Stimulated activated CD8-positive, alpha-beta memory T cell treated with anti-CD3 and anti-CD28 coated beads, Interleukin-7, amount 100 ng/mL, for 1 hour (primary cell): ENCODE measurements around the gene HBEGF.
"Not testable (repeated sequence)": the region's sequence is repeated elsewhere in the genome, so short reads cannot be mapped to it uniquely, and the experiment has no call there.

Experiments
- DNase-seq, 2 donors: peaks; one replicate each; pipeline ENCODE4 v3.0.0-alpha.2; 2020; ENCODE audit warnings: low read depth in 2 of 2

The HBEGF gene

DNA sequence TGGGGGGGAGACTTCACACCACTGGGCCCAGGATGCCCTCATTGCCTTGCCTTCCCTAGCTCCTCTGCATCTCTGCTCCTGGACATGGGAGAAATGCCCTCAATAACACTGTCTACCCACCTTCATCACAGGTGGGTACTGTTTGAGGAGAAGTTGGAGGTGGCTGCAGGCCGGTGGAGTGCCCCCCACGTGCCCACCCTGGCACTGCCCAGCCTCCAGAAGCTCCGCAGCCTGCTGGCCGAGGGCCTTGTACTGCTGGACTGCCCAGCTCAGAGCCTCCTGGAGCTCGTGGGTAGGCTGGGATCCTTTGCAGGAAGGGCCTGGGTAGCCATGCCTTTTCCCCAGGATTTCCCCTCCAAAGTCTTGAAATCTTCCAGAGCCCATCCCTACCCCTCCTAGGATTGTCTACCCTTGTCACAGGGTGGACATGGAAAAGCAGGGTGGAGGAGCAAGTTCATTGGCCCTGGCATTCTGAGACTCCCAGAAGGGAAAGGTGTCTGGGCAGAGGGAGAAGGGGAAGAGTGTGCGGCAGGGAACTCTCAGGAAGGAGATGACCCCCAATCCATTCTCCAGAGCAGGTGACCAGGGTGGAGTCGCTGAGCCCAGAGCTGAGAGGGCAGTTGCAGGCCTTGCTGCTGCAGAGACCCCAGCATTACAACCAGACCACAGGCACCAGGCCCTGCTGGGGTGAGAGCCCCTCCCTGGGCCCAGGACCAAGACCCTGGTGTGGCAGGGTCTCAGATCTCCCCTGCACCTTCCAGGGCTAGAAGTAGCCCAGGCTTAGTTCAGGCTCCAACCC lies 14.5 kb upstream of the HBEGF start:
- DNase-seq: no peak

GRCh38 chr5:140360101-140360500 lies 13.7 kb upstream of the HBEGF start, which contains the start of gene SLC4A9:
SLC4A9 (plus strand) TSS chr5:140360194; CDS start chr5:140360237, 43 bp downstream.
- DNase-seq: no peak

- DNase-seq: no peak
These were observed 12.4 kb upstream of the HBEGF start for GRCh38 chr5:140358738-140359310.

DNA sequence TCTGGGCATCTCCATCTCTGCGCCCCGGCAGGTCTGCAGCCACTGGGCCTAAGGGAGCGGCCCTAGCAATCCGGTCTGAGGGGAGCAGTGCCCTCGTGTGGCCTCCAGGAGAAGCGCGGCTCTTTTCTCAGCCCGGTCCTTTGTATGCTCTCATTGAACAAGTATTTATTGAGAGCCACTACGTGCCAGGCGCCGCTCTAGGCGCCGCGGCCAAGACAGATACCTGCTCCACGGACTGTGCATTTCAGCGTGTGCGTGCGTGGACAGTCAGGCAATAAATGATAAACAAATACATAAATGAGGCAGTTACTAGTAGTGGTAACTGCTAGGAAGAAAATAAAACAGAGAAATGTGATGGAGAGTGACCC lies 11.3 kb upstream of the HBEGF start:
- peak; percentile 29 to 52 for DNase-seq

DNA sequence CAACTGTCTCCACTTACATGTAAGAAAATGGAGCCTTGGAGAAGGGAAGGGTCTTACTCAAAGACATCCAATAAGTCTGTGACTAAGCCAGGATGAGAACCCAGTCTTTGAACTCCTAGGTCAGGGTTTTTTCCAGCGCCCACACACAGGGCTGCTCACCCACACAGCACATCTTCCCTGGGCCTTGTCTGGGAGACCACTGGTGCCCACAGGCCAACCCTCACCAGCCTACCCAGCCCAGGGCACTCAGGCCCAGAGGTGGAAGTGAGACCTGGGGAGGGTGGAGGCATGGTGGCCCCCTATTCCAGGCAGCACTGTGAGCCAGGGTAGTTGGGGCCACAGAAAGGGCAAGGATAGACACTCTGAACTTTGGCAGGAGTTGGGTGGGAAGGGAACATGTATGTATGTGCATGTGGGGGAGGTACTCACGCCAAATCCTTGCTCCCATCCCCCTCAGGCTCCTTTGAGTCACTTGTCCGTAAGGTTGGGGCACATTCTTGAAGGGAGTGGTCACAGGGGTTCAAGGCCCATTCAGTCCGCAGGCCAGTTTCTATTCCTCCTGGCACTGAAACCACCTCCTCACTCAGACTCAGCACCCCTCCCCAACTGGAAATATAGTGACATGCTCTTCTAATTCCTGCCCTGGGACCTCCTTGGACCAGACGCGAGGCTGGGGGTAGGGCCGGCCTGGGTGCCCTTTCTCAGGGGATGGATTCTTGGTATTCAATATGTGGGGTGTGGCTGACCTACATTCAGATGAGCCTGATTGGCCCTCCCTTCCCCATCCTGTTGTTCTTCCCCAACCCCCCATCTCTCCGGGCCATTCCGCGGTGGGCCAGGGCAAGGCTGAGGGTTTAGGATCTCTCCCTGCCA lies 10.7 kb upstream of the HBEGF start:
- DNase-seq: no peak

DNA sequence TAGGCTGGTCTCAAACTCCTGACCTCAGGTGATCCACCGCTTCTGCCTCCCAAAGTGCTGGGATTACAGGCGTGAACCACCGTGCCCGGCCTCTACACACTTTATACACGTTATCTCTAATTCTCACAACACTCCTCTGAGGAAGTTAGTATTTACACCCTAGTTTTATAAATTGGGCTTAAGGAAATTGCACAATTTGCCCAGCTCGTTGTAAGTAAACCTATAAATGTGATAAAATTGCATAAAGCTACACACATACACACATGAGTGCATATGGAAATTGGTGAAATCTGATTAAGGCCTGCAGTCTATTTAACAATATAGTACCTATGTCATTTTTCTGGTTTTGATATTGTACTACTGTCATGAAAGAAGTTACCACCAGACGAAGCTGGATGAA lies 9.1 kb upstream of the HBEGF start:
- no peak for DNase-seq

GRCh38 chr5:140351609-140352334 lies 5.4 kb upstream of the HBEGF start:
- DNase-seq: peak in 1 of 2 donors; percentile 16

DNA sequence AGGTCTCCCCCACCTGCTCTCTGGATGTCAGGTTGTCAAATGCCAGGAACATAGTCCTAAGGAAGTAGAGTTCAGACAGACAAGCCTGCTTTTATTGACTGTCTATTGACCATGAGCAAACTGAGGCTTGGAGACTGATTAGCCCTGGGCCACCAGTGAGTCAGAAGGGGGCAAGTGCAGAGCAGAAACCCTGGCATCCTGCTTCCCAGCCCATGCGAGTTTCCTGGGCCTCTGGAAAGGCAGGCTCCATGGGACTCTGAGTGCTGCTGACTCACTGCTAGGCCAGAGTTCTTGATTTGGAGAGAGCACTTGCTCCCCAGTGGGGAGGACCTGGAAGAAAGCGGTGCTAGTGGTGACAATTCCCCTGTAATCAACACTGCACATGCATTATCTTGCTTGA lies 2.8 kb upstream of the HBEGF start:
- no peak for DNase-seq

DNA sequence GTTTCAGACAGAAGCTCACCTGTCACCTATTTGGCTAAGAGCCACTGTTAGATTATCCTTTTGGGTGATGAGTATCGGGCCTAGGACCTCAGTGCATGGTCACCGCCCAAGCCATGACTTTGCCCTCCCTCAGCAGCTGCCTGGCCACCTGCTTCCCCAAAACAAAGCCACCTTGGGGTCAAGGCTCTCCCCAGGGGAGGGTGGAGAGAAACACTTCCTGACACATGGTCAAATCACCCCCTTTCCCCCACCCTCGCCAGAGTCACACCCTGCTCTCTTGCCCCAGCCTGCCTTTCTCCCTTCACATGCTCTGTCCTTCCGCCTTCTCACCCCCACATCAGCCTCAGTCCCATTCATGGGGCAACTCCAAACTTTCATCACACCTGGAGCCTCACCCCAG lies 1.7 kb upstream of the HBEGF start:
- DNase-seq: no peak

GRCh38 chr5:140347360-140347759 lies 957 bp upstream of the HBEGF start:
- no peak for DNase-seq

DNA sequence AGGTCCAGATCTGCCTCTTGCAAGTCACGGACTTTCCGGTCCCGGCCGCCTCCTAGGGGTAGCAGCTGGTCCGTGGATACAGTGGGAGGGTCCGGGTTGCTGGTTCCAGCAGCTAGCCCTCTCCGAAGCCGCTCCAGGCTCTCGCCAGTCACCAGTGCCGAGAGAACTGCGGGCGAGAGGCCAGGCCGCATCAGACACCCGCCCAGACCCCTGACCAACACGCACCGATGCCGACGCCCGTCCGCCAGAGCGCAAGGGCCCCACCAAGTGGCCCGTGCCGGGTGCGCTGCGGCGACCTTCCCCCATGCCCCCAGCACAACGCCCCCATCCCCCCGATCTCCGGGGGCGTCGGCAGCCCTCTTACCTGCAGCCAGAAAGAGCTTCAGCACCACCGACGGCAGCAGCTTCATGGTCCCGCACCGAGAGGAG lies 470 bp downstream of the HBEGF start:
- DNase-seq: no peak

- no peak for DNase-seq
These were observed 1.6 kb downstream of the HBEGF start for GRCh38 chr5:140344683-140345423.

GRCh38 chr5:140343849-140344248 lies 2.6 kb downstream of the HBEGF start:
- not testable (repeated sequence) for DNase-seq

DNA sequence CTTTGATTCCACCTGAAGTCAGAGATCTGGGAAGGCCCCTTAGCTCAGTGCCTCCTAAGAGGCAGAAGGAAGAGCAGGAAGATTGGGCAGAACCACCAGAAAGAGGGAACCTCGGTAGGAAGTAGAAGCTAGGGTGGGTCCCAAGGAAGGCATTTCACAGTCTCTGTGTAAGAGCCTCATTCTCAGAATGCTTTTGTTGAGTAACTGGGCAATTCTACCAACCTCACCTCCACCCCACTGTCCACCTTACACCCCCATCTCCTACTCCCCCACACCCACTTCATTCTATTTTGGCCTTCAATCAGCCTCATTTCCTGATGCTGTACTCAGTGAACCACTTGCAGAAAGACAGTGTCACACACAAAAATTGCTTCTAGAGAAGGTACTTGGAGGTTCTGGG lies 3.5 kb downstream of the HBEGF start:
- no peak for DNase-seq

DNA sequence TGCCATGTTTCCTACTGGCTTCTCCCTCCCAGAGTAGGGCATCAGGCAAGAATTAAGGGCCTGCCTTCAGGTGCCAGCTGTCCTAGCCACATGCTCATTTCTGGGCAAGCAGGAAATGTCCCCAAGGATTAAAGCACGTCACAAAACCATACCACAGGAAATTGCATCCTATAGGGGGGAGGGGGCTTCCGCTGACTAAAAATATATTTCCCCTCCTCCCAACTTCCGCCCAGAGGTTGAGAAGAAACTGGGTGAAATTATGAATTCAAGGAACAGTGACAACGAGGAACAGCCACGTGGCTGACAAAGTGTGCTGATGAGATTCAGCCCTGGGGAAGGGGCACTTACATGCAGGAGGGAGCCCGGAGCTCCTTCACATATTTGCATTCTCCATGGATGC lies 4.1 kb downstream of the HBEGF start:
- no peak for DNase-seq

DNA sequence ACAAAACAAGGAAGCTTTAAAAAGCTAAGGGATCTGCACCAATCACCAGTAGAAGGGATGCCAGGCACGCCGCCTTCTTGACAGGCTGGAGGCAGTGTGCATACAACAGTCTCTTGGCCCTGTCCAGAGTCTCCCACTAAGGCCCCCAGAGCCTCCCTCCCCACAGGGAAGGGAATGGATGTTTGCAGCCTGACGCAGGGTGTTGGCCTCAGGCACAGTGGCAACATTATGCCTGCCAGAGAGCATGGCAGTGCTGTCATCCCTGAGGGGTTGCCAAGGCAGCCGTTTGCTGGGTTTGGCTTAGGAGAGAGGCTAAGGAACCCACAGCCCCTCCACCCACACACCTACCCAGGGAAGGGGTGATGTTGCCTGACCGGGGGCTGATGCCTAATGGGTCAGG lies 4.8 kb downstream of the HBEGF start:
- DNase-seq: no peak

DNA sequence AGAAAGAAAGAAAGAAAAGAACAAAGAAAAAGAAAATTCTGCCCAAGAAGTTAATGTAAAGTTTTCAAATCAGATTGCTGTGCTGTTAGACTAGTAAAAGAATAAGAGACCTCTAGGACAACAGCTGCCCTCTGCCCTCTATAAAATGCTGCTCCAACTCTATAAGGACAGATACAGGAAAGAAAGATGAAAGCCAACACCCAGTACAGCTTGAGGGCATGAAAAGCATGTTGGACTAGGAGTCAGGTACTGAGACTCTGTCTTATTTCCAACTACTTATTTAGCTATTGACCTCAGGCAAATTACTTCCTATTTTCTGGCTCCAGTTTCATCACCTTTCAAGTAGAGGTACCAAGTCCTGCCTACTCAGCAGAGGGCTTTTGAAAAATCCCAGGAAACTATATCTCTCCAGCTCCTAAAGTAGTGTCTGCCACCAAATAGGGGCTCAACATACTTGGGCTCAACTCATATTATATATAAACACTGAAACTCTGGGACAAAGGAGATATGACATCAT lies 5.7 kb downstream of the HBEGF start:
- DNase-seq: no peak

GRCh38 chr5:140339636-140340035 lies 6.8 kb downstream of the HBEGF start:
- no peak for DNase-seq

DNA sequence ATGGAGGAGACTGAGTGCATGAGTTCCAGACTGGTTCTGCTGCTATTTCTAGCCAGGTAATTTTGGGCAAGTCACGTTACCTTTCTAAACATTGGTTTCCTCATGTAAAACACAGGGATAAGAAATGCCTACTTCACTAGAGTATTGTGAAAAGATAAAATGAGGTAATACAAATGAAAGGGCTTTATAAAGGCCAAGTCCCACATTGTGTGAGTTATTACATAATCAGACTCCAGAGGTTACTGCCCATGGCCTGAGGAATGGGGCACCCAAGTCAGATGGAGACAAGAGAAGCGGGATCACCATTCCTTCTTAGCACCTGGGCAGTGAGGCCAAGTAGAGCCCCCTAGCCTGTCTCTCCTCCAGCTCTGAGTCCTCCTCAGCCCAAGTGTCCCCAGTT lies 7.5 kb downstream of the HBEGF start:
- DNase-seq: no peak

- DNase-seq: no peak
These were observed 8.1 kb downstream of the HBEGF start for GRCh38 chr5:140338336-140338735.

- no peak for DNase-seq
These were observed 8.5 kb downstream of the HBEGF start for GRCh38 chr5:140337880-140338279.
